ENCODE results near the gene OR11H1.
"Not testable (repeated sequence)": the region's sequence is repeated elsewhere in the genome, so short reads cannot be mapped to it uniquely, and the experiment has no call there.

The OR11H1 gene

DNA sequence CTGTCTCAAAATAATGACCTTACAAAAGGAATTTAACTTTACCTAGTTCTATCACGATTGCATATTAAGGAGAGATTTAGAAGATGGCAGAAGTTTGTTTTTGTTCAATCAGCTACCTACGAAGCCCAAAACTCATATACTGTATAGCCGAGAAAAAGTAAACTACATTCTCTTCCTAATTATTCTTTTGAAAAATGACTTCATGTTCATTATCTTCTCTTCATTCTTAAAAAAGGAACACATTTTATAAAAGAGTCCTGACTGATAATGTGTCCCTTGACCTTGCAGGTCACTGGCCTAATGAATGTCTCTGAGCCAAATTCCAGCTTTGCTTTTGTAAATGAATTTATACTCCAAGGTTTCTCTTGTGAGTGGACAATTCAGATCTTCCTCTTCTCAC lies at the start of gene OR11H1:
Gene OR11H1, plus strand, starts transcription at position 301 of the 400 bp plus-strand sequence. Its CDS starts 0 bp downstream, at position 301.
- not testable (repeated sequence) for H3K4me3 ChIP-seq (ENCODE audit: low read length)

DNA sequence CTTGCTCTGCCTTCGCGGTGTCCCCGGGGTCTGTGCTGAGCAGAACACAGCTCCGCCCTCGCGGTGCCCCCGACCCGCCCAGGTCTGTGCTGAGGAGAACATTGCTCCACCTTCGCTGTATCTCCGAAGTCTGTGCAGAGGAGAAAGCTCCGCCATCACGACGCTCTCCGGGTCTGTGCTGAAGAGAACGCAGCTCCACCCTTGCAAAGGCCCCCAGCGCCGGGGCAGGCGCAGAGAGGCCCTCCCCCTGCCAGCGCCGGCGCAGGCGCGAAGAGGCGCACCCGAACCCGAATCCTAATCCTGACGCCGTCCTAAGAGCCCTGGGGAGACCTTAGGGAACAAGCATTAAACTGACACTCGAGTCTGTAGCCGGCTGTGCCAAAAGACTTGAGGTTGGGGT lies 18.0 kb upstream of the OR11H1 start:
- H3K4me3 ChIP-seq (ENCODE audit: low read length), result not testable (repeated sequence)

GRCh38 chr22:15515896-15516295 lies 12.1 kb upstream of the OR11H1 start:
- H3K4me3 ChIP-seq (ENCODE audit: low read length), result not testable (repeated sequence)

- not testable (repeated sequence) for H3K4me3 ChIP-seq (ENCODE audit: low read length)
Observed at GRCh38 chr22:15553767-15554166, 25.8 kb downstream of the OR11H1 start.

DNA sequence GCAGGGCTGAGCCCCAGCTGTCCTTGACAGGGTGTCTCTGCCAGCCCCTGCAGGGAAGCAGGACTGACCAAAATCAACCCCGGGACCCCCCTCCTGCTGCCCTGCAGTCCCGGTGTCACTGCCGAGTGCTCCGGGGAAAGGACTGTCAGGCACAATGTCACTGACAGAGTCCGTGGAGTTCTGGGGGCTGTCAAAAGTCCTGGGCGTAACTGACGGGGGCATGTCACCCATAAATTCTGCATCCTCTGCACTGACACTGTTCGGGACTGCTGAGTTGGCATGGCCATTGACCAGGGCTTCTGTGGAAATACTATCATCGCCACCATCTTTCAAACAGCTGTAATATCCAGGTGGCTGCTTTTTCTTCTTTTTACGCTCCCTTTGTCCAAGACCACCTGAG lies 35.5 kb downstream of the OR11H1 start:
- not testable (repeated sequence) for H3K4me3 ChIP-seq (ENCODE audit: low read length)

DNA sequence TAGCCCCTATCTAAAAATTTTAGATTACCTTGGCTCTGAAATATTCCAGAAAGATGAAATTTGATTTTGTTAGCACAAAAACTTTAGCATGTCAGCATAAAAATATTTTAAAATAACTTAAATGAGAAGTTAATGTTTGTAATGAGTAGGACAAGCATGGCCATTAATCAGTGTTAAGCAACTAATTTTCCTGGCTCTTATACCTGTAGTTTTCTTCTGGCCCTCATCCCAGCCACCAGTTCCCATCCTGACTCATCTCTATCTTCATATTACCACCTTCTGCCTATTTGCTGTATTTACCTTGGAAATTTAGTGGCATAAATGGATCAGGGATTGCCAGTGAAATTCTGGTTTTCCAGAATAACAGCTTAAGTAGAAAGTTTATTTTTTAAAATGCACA lies 37.1 kb downstream of the OR11H1 start:
- not testable (repeated sequence) for H3K4me3 ChIP-seq (ENCODE audit: low read length)

Data from GM08714 (cell line).